Ishikawa (cell line): Measurements from ENCODE around the gene MUC20.

Experiments used
- CEBPB ChIP-seq: IDR thresholded peaks from 2 replicates; pipeline ENCODE4 v1.6.1; 2012
- CREB1 ChIP-seq: IDR thresholded peaks from 2 replicates; pipeline ENCODE4 v1.6.1; 2012; ENCODE audit warnings: low read depth
- EGR1 ChIP-seq: IDR thresholded peaks from 2 replicates; pipeline ENCODE4 v1.6.1; 2012
- EP300 ChIP-seq: IDR thresholded peaks from 2 replicates; pipeline ENCODE4 v1.6.1; 2012; ENCODE audit warnings: borderline replicate concordance
- FOXM1 ChIP-seq: IDR thresholded peaks from 2 replicates; pipeline ENCODE4 v1.6.1; 2012; ENCODE audit warnings: low read depth, borderline replicate concordance
- NFIC ChIP-seq: IDR thresholded peaks from 2 replicates; pipeline ENCODE4 v1.6.1; 2012
- RAD21 ChIP-seq: IDR thresholded peaks from 2 replicates; pipeline ENCODE4 v1.6.1; 2012; ENCODE audit warnings: low read depth
- TAF1 ChIP-seq: IDR thresholded peaks from 2 replicates; pipeline ENCODE4 v1.6.1; 2012; ENCODE audit warnings: low read depth, mild to moderate bottlenecking
- TCF12 ChIP-seq: IDR thresholded peaks from 2 replicates; pipeline ENCODE4 v1.6.1; 2012; ENCODE audit warnings: low read depth
- TEAD4 ChIP-seq: IDR thresholded peaks from 2 replicates; pipeline ENCODE4 v1.6.1; 2012
- YY1 ChIP-seq: IDR thresholded peaks from 2 replicates; pipeline ENCODE4 v1.6.1; 2012; ENCODE audit warnings: low read depth
- ZBTB7A ChIP-seq: IDR thresholded peaks from 2 replicates; pipeline ENCODE4 v1.6.1; 2012; ENCODE audit warnings: low read depth
- TF ChIP-seq, protein P1 (sequence below): IDR thresholded peaks from 2 replicates; pipeline ENCODE4 v1.6.1; 2012
- TF ChIP-seq, protein P2 (sequence below): IDR thresholded peaks from 2 replicates; pipeline ENCODE4 v1.6.1; 2012; ENCODE audit warnings: low read depth, mild to moderate bottlenecking
- TF ChIP-seq, protein P3 (sequence below): IDR thresholded peaks from 2 replicates; pipeline ENCODE4 v1.6.1; 2012

MUC20 gene

GRCh38 chr3:195714380-195715011 lies 6.3 kb upstream of the MUC20 start:
- TF ChIP-seq FOXM1 (no peak), TEAD4 (no peak), YY1 (no peak), ZBTB7A (no peak), CEBPB (no peak), TCF12 (no peak), EGR1 (no peak), TAF1 (no peak), EP300 (no peak), CREB1 (no peak), NFIC (no peak), RAD21 (no peak)
- TF ChIP-seq, protein P1, sequence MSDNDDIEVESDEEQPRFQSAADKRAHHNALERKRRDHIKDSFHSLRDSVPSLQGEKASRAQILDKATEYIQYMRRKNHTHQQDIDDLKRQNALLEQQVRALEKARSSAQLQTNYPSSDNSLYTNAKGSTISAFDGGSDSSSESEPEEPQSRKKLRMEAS = no peak
- TF ChIP-seq, protein P2, sequence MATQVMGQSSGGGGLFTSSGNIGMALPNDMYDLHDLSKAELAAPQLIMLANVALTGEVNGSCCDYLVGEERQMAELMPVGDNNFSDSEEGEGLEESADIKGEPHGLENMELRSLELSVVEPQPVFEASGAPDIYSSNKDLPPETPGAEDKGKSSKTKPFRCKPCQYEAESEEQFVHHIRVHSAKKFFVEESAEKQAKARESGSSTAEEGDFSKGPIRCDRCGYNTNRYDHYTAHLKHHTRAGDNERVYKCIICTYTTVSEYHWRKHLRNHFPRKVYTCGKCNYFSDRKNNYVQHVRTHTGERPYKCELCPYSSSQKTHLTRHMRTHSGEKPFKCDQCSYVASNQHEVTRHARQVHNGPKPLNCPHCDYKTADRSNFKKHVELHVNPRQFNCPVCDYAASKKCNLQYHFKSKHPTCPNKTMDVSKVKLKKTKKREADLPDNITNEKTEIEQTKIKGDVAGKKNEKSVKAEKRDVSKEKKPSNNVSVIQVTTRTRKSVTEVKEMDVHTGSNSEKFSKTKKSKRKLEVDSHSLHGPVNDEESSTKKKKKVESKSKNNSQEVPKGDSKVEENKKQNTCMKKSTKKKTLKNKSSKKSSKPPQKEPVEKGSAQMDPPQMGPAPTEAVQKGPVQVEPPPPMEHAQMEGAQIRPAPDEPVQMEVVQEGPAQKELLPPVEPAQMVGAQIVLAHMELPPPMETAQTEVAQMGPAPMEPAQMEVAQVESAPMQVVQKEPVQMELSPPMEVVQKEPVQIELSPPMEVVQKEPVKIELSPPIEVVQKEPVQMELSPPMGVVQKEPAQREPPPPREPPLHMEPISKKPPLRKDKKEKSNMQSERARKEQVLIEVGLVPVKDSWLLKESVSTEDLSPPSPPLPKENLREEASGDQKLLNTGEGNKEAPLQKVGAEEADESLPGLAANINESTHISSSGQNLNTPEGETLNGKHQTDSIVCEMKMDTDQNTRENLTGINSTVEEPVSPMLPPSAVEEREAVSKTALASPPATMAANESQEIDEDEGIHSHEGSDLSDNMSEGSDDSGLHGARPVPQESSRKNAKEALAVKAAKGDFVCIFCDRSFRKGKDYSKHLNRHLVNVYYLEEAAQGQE = no peak
- TF ChIP-seq, protein P3, sequence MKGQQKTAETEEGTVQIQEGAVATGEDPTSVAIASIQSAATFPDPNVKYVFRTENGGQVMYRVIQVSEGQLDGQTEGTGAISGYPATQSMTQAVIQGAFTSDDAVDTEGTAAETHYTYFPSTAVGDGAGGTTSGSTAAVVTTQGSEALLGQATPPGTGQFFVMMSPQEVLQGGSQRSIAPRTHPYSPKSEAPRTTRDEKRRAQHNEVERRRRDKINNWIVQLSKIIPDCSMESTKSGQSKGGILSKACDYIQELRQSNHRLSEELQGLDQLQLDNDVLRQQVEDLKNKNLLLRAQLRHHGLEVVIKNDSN = no peak

- TF ChIP-seq TCF12 = no peak
- no peak for TF ChIP-seq EGR1
- TF ChIP-seq, protein P2 = no peak
- no peak for TF ChIP-seq NFIC
- no peak for TF ChIP-seq CREB1
- TF ChIP-seq EP300 = no peak
- no peak for TF ChIP-seq ZBTB7A
- no peak for TF ChIP-seq YY1
- TF ChIP-seq, protein P1 = no peak
- no peak for TF ChIP-seq FOXM1
These were observed 5.6 kb upstream of the MUC20 start for GRCh38 chr3:195715134-195715533.

DNA sequence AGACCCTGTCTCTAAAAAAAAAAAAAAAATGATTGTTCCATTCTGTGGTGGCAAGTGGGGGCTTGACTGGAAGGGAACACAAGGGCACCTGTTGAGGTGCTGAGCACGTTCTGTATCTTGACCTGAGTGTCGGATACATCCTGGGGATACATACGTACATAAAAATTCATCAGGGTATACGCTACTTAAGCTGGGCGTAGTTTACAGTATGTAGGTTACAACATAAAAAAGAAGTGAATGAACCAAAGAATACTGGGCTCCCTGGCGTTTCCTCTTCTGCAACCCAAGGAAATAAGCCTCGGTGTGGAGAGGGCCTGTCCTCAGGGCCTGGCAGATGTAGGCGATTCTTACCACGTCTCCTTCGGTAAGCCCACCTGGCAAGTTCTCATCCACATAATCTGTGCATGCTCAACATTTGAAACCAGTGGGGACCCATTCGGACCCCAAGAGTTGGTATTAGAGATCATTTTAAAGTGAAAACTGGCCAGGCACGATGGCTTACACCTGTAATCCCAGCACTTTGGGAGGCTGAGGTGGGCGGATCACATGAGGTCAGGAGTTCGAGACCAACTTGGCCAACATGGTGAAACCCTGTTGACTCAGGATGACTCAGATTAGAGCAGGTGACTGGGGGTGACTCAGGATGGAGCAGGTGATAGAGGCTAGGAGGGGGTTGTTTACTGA lies 5.1 kb upstream of the MUC20 start:
- TF ChIP-seq TAF1 = no peak
- TF ChIP-seq YY1 = no peak
- TF ChIP-seq, protein P2 = no peak
- TF ChIP-seq EP300 = no peak
- TF ChIP-seq FOXM1 = no peak
- TF ChIP-seq NFIC = no peak
- TF ChIP-seq CEBPB = no peak
- TF ChIP-seq TEAD4 = no peak
- TF ChIP-seq CREB1 = no peak
- TF ChIP-seq EGR1 = no peak
- TF ChIP-seq, protein P3 = no peak
- TF ChIP-seq TCF12 = no peak
- TF ChIP-seq, protein P1 = no peak
- TF ChIP-seq RAD21 = no peak
- no peak for TF ChIP-seq ZBTB7A
